Gastroesophageal sphincter (tissue), 3 donors: ENCODE measurements around the gene MEI4.

ENCODE experiments used
- CTCF ChIP-seq, 4 experiments: fragments of 200-600 bp in 2 of 4; fragments of 450-650 bp in 2 of 4; sonication (generic) in 1 of 4; IDR thresholded peaks; one replicate each; pipeline ENCODE4 v1.5.1; 2017 to 2019; ENCODE audit warnings: antibody characterized with exemption in 4 of 4, mild to moderate bottlenecking in 2 of 4, moderate library complexity in 2 of 4
- EP300 ChIP-seq: sonication (generic); formaldehyde crosslinking; IDR thresholded peaks from one replicate; pipeline ENCODE4 v1.6.1; 2017; ENCODE audit warnings: antibody characterized with exemption, mild to moderate bottlenecking
- POLR2AphosphoS5 ChIP-seq: sonication (generic); formaldehyde crosslinking; IDR thresholded peaks from one replicate; pipeline ENCODE4 v1.6.1; 2017; ENCODE audit warnings: antibody characterized with exemption

GRCh38 chr6:77652739-77653138, at the start of gene MEI4:
- no peak for TF ChIP-seq CTCF (IDR thresholded peaks at IDR 0.05)
- TF ChIP-seq EP300, result no peak
- no peak for TF ChIP-seq POLR2AphosphoS5
